Adrenal gland (tissue), 5 donors: ENCODE results near the gene PAXX.

Source experiments
- CTCF ChIP-seq, 6 experiments: fragments of 450-650 bp in 4 of 6; fragments of 200-600 bp in 2 of 6; sonication (generic) in 1 of 6; IDR thresholded peaks; 1 replicate in 5 of 6; 2 replicates in 1 of 6; pipeline versions ENCODE4 v1.5.1 to v1.8.0; 2016 to 2021; ENCODE audit warnings: antibody characterized with exemption in 6 of 6, mild to moderate bottlenecking in 2 of 6, moderate library complexity in 1 of 6
- POLR2A ChIP-seq, 2 donors: fragments of 450-650 bp; IDR thresholded peaks; one replicate each; pipeline ENCODE4 v1.6.1; 2017; ENCODE audit warnings: antibody characterized with exemption in 2 of 2, mild to moderate bottlenecking in 2 of 2, moderate library complexity in 1 of 2
- donor health status: DM: no; HTN: no; CAD: no.

- no peak for TF ChIP-seq CTCF (IDR thresholded peaks at IDR 0.05)
- no peak for TF ChIP-seq POLR2A (IDR thresholded peaks at IDR 0.05)
Observed at GRCh38 chr9:136954270-136955083, 37.7 kb upstream of the PAXX start.
